ENCODE results near the gene FAM110D. TPM values are rescaled to one million over a fixed set of nuclear protein-coding genes. Genes with fewer than 3 reads are reported as not detected.

FAM110D gene
- total RNA-seq = 0.33 and 0.36 TPM in 2 replicates
- long read RNA-seq = 0 reads

GRCh38 chr1:26158908-26159742 is at the start of gene FAM110D:
FAM110D (plus strand) TSS chr1:26159079; CDS start chr1:26161292, 2,213 bp downstream.
- Mint-ChIP-seq H3K36me3 (ENCODE audit: insufficient read depth) (no peaks in the 10 kb centered on the region), H3K27me3 (peaks cover 52% of the 10 kb centered on the region), H3K4me1 (ENCODE audit: low read depth) (peaks cover 10% of the 10 kb centered on the region), H3K27ac (no peak within 1 kb of the TSS), H3K4me3 (ENCODE audit: low read depth) (no peak within 1 kb of the TSS), H3K9me3 (ENCODE audit: low read depth) (no peaks in the 10 kb centered on the region)
- TF ChIP-seq CTCF (IDR thresholded peaks at IDR 0.05; ENCODE audit: unreplicated experiment) = no peak
- DNase-seq (ENCODE audit: low spot score, unreplicated experiment) = no peak

GRCh38 chr1:26109229-26110164 is 49.4 kb upstream of the FAM110D start:
- Mint-ChIP-seq H3K27me3 (no peaks in the 10 kb centered on the region), H3K9me3 (ENCODE audit: low read depth) (no peaks in the 10 kb centered on the region), H3K27ac (peak overlapping the region; percentile 96), H3K4me1 (ENCODE audit: low read depth) (peaks cover 21% of the 10 kb centered on the region), H3K36me3 (ENCODE audit: insufficient read depth) (peaks cover 3% of the 10 kb centered on the region), H3K4me3 (ENCODE audit: low read depth) (peak overlapping the region; percentile 91)
- no peak for DNase-seq (ENCODE audit: low spot score, unreplicated experiment)
- TF ChIP-seq CTCF (IDR thresholded peaks at IDR 0.05; ENCODE audit: unreplicated experiment) = no peak

- H3K27ac Mint-ChIP-seq = peak overlapping the region; percentile 96
- TF ChIP-seq CTCF (IDR thresholded peaks at IDR 0.05; ENCODE audit: unreplicated experiment) = no peak
- peak overlapping the region; percentile 91 for H3K4me3 Mint-ChIP-seq (ENCODE audit: low read depth)
- peaks cover 17% of the 10 kb centered on the region for H3K4me1 Mint-ChIP-seq (ENCODE audit: low read depth)
- DNase-seq (ENCODE audit: low spot score, unreplicated experiment) = peak; percentile 80
- peaks cover 3% of the 10 kb centered on the region for H3K36me3 Mint-ChIP-seq (ENCODE audit: insufficient read depth)
- H3K9me3 Mint-ChIP-seq (ENCODE audit: low read depth) = no peaks in the 10 kb centered on the region
- H3K27me3 Mint-ChIP-seq = no peaks in the 10 kb centered on the region
Measured at GRCh38 chr1:26110731-26111529, 47.9 kb upstream of the FAM110D start.

GRCh38 chr1:26111530-26112406 is 47.1 kb upstream of the FAM110D start, which contains the start of gene PDIK1L:
PDIK1L (plus strand) TSS chr1:26111824; CDS start chr1:26114309, 2,485 bp downstream.
- peaks cover 3% of the 10 kb centered on the region for H3K36me3 Mint-ChIP-seq (ENCODE audit: insufficient read depth)
- no peaks in the 10 kb centered on the region for H3K9me3 Mint-ChIP-seq (ENCODE audit: low read depth)
- peak; percentile 92 for DNase-seq (ENCODE audit: low spot score, unreplicated experiment)
- H3K27me3 Mint-ChIP-seq = no peaks in the 10 kb centered on the region
- H3K27ac Mint-ChIP-seq = peak within 1 kb of the TSS; percentile 98
- peaks cover 17% of the 10 kb centered on the region for H3K4me1 Mint-ChIP-seq (ENCODE audit: low read depth)
- TF ChIP-seq CTCF (IDR thresholded peaks at IDR 0.05; ENCODE audit: unreplicated experiment) = no peak
- H3K4me3 Mint-ChIP-seq (ENCODE audit: low read depth) = peak within 1 kb of the TSS; percentile 91
